Measurements from ENCODE around the gene STEAP1. TPM values are rescaled to one million over a fixed set of nuclear protein-coding genes. Genes with fewer than 3 reads are reported as not detected.
A peak's percentile ranks its signal among the peaks of the same experiment; 100 is the strongest.
"Not testable (repeated sequence)": the region's sequence is repeated elsewhere in the genome, so short reads cannot be mapped to it uniquely, and the experiment has no call there.

The STEAP1 gene
- 1 to 10 TPM; 2.0 to 2.4 TPM for total RNA-seq

DNA sequence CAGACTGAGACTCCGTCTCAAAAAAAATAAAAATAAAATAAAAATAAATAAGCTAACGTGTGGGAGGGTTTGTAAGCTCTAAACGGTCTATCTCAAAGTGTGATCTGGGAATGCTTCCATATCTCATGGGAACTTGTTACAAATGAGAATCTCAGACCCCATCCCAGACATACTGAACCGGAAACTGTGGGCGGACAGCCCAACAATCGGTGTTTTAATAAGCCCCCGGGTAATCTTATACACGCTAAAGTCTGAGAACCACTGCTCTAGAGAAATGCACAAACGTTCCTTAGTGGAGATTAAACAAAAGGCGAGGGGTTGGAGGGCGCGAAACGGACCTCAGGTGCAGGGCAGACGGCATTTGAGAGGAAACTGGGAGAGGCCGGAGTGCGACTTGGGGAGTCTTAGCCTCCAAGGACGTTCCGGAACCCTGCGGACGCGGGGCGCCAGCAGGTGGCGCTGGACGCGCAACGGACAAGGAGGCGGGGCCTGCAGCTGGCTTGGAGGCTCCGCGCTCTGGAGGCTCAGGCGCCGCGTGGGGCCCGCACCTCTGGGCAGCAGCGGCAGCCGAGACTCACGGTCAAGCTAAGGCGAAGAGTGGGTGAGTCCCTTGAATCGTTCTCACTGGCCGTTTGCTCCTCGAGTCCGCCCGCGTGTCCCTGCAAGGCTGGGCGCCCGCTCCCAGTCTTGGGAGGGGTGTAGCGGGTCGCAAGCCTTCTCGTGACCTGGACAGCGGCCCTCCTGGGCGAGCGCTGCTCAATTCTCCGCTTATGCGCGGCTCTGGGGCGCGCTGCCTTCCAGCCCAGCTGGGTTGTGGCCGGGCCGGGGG, at the start of gene STEAP1:
TSS of gene STEAP1 (plus strand) at position 527 of the 829 bp plus-strand sequence. CDS start 5,320 bp downstream, outside the sequence.
- not testable (repeated sequence) for H3K9me3 Mint-ChIP-seq, H3K4me1 Mint-ChIP-seq, H3K27ac Mint-ChIP-seq, H3K36me3 Mint-ChIP-seq
- H3K27me3 Mint-ChIP-seq, result peaks cover 49% of the 10 kb centered on the region
- peak; percentile 87 for DNase-seq
- peak within 1 kb of the TSS; percentile 70 for H3K4me3 Mint-ChIP-seq

- not testable (repeated sequence) for H3K9me3 Mint-ChIP-seq, H3K4me1 Mint-ChIP-seq, DNase-seq, H3K36me3 Mint-ChIP-seq, H3K27ac Mint-ChIP-seq, H3K4me3 Mint-ChIP-seq
- H3K27me3 Mint-ChIP-seq, result peaks cover 27% of the 10 kb centered on the region
These were observed 39.3 kb upstream of the STEAP1 start for GRCh38 chr7:90114972-90115371.

DNA sequence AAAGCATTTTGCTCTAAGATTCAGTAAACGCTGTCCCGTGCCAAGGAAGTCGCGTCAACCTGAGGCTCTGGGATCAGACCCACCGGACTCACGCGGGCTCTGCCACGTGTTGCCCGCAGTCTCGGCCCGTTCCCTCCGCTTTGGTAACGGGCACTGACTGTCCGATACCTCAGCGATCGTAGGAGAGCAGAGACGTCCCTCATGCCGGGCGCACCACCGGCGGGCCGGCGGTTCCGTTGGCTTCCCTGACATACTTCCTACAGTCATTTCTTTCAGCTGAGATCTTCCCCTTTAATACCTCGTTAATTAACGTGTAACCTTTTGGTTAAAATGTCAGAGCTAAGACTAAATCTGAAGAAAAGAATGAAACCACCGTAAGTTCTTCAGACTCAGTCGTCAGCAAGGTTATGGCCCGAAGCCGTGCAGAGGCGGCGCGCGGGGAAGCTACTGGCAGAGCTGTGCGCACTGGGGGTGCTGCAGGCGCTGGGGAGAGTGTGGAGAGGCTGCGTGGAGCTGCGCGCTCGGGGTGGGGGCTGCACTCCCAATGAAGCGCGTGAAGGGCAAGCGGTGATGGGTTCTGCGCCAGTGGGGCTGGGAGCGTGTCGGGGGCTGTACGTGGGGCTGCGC, 35.6 kb upstream of the STEAP1 start:
- not testable (repeated sequence) for H3K27ac Mint-ChIP-seq, H3K9me3 Mint-ChIP-seq, H3K4me1 Mint-ChIP-seq, H3K36me3 Mint-ChIP-seq
- Mint-ChIP-seq H3K4me3 (peak overlapping the region; percentile 68), H3K27me3 (peaks cover 35% of the 10 kb centered on the region)
- peak; percentile 13 for DNase-seq

DNA sequence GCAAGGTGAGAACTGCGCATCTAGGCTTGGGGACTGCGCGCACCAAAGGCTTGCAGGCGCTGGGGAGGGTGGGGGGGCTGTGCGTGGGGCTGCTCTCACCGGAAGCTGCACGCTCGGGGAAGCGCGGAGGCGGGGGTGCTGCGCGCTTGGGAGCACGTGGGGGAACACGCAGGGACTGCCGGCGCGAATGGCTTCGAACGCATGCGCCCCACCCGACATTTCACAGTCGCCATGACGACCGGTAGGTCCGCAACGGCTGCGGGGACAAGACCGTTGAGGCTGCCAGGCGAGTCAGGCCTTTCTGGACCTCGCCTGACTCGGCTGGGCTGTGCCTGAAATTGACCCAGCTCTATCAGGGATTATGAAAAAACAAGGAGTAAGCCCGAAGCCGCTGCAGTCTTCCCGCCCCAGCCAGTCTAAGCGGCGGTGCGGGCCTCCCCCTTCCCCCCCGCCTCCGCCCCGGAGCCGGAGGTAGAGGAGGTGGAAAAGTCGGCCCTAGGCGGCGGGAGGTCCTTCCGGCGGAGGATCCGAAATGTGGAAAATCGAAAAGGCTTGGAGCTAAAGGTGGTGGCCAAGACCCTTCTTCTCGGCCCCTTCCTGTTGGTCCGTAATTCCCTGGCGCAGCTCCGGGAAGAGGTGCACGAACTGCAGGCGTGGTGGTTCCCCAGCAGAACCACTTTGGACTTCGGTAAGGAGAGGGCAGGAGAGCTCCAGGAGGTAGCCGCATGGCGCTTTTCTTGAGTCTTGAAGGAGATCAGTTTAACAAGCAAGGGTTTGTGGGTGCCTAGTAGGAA, 34.9 kb upstream of the STEAP1 start:
- no peak overlapping the region for H3K27ac Mint-ChIP-seq
- peaks cover 35% of the 10 kb centered on the region for H3K27me3 Mint-ChIP-seq
- peaks cover 6% of the 10 kb centered on the region for H3K4me1 Mint-ChIP-seq
- peak; percentile 29 for DNase-seq
- peak overlapping the region; percentile 68 for H3K4me3 Mint-ChIP-seq
- H3K9me3 Mint-ChIP-seq, result no peaks in the 10 kb centered on the region
- no peaks in the 10 kb centered on the region for H3K36me3 Mint-ChIP-seq

DNA sequence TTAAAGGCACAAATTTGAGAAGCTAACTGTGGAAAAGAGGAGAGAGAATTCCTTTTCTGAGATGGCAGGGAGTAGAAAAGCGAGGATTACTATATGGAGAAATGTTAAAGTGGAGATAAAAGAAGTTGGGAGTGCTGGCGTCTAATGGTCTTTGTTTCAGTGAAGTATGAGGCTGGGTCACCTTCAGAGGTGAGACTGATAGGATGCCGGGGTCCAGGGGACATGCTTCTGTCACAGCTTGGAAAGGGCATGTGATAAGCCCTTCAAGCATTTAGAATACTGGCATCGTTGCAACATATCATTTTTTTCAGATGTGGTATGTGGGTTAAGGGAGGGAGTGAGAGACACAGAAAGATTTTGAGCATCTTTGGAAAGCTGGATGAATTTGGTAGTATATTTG, 34.1 kb upstream of the STEAP1 start:
- H3K27ac Mint-ChIP-seq, H3K4me1 Mint-ChIP-seq, DNase-seq, H3K36me3 Mint-ChIP-seq, H3K9me3 Mint-ChIP-seq: not testable (repeated sequence)
- H3K4me3 Mint-ChIP-seq, result peak overlapping the region; percentile 5
- peaks cover 35% of the 10 kb centered on the region for H3K27me3 Mint-ChIP-seq

GRCh38 chr7:90131746-90132145, 22.5 kb upstream of the STEAP1 start:
- DNase-seq, H3K36me3 Mint-ChIP-seq, H3K4me3 Mint-ChIP-seq, H3K4me1 Mint-ChIP-seq, H3K27ac Mint-ChIP-seq, H3K9me3 Mint-ChIP-seq: not testable (repeated sequence)
- peaks cover 20% of the 10 kb centered on the region for H3K27me3 Mint-ChIP-seq

DNA sequence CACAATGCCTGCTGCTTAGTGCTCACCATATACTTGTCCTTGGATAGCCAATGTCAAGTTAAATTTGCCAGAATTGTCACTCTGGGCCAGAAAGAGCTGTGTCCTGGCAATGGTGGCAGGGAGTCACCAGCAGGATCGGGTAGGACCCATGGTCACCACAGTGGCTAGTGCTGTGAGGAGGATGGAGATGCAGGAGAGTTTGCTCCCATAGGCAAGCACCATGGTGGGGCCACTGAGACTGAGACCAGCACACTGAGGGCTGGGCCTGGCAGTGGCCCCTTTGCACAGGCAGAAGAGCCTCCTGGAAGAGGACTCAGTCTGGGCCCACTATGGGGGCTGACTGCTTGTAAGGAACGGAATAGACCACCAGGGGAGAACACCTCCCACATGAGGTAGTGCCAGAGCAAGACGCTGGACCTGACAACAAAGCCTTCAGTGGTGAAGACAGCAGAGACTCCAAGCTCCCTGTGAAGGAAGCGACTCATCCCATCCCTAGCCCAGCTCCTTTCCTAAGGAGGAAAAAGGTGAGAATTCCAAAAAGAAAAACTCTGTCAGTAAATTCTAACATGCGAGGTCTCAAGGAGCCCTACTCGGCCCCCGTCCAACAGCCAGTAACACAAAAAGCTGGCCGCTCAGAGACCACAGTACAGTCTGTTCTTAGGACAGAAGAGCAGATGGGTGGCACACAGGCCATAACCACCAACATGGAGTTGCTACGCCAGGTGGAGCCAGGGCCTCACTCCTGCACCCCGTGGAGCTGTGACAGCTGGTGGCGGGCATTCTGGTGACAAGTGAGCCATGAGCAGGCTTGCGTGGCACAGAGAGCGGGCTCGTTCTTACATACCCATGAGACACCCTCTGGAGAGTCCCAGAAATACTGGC, 6.9 kb upstream of the STEAP1 start:
- DNase-seq, H3K4me3 Mint-ChIP-seq, H3K27ac Mint-ChIP-seq, H3K36me3 Mint-ChIP-seq, H3K4me1 Mint-ChIP-seq, H3K9me3 Mint-ChIP-seq, H3K27me3 Mint-ChIP-seq: not testable (repeated sequence)

GRCh38 chr7:90149428-90149827, 4.8 kb upstream of the STEAP1 start:
- peak; percentile 3 for DNase-seq
- H3K36me3 Mint-ChIP-seq, H3K4me3 Mint-ChIP-seq, H3K27ac Mint-ChIP-seq, H3K9me3 Mint-ChIP-seq, H3K4me1 Mint-ChIP-seq: not testable (repeated sequence)
- peaks cover 19% of the 10 kb centered on the region for H3K27me3 Mint-ChIP-seq

DNA sequence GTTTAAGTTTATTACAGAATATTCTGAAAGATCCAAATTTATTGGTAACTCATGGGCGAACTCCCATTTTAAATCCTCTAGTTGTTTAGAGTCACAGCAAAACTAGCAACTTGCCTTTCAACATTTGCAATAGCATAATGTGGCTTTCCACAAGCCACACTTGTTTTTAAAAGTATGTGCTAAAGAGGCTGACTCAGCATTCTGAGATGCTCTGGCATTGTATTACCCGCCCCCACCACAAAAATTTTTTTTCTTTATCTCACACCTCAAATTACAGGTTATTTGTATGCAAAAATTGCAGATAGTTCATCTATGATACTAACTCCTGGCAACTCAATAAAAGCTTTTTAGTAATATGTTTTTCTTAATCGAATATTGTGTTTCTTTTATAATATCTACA, 2.4 kb upstream of the STEAP1 start:
- H3K4me1 Mint-ChIP-seq, H3K9me3 Mint-ChIP-seq: not testable (repeated sequence)

DNA sequence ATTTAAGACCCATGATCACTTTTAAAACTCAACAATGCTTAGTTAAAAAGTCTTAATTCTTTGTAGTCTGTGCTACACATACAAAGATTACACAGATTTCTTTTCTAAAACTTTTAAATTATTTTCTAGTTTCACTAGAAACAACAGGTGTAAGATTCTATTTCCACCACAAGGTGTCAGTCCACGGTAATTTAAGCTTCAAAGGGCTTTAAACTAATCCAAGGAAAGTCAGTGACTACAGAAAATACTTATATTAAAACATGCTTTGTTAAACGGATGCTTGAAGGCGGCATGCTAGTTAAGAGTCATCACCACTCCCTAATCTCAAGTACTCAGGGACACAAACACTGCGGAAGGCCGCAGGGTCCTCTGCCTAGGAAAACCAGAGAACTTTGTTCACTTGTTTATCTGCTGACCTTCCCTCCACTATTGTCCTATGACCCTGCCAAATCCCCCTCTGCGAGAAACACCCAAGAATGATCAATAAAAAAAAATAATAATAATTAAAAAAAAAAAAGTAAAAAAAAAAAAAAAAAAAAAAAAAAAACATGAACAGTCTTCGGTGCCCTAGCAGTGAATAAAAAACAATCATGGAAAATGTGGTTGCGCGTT, 1.5 kb upstream of the STEAP1 start:
- peaks cover 49% of the 10 kb centered on the region for H3K27me3 Mint-ChIP-seq
- DNase-seq, result not testable (repeated sequence)

More for the DNA sequence above, 2.4 kb upstream of the STEAP1 start:
- not testable (repeated sequence) for H3K36me3 Mint-ChIP-seq, DNase-seq, H3K27ac Mint-ChIP-seq, H3K4me3 Mint-ChIP-seq
- H3K27me3 Mint-ChIP-seq, result peaks cover 42% of the 10 kb centered on the region

DNA sequence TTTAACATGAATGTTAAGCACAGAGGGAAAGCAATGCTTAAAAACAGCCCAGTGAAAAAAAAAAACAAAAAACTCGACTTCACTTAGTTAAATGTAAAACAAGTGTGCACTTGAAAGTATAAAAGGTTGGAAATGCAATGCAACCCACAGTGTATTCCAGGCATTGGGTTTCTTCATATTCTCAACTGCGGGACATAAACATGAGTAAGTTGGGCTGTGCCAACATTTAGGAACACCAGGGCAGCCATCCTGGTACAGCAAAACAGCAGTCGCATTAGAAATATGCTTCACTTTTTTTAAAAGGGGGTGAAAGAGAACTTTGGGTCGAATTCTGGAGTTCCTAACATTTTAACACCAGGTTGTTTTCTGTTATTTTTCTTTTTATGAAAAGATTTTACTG, 937 bp downstream of the STEAP1 start:
- H3K36me3 Mint-ChIP-seq, result no peaks in the 10 kb centered on the region
- peak overlapping the region; percentile 59 for H3K4me3 Mint-ChIP-seq
- H3K4me1 Mint-ChIP-seq, result peaks cover 3% of the 10 kb centered on the region
- H3K27ac Mint-ChIP-seq, result no peak overlapping the region
- no peak for DNase-seq
- peaks cover 49% of the 10 kb centered on the region for H3K27me3 Mint-ChIP-seq
- H3K9me3 Mint-ChIP-seq, result no peaks in the 10 kb centered on the region

More for the DNA sequence above, 1.5 kb upstream of the STEAP1 start:
- H3K9me3 Mint-ChIP-seq, H3K4me1 Mint-ChIP-seq, H3K36me3 Mint-ChIP-seq, H3K27ac Mint-ChIP-seq, H3K4me3 Mint-ChIP-seq: not testable (repeated sequence)

DNA sequence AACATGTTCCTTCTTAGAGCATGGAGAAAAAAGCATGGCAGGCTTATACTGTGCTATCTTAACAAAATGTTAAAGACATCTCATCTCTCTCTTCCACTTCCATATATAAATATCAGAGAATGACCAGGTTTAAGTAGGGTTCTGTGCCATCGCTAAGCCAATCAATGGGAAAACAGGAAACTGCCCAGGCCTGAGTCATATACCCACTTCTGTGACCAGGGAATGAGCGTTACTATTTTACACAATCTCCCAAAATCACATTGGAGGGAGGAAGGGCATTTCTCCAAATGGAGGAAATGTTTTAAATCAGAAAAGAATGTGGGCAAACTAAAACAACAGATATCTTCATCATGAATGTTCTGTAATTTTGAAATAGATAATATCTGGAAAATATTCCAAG, 3.1 kb downstream of the STEAP1 start:
- H3K9me3 Mint-ChIP-seq, H3K27ac Mint-ChIP-seq, H3K4me1 Mint-ChIP-seq, H3K4me3 Mint-ChIP-seq, DNase-seq, H3K36me3 Mint-ChIP-seq: not testable (repeated sequence)
- peaks cover 47% of the 10 kb centered on the region for H3K27me3 Mint-ChIP-seq

GRCh38 chr7:90157761-90158350, 3.6 kb downstream of the STEAP1 start:
- not testable (repeated sequence) for H3K27ac Mint-ChIP-seq, H3K9me3 Mint-ChIP-seq, DNase-seq, H3K4me1 Mint-ChIP-seq, H3K36me3 Mint-ChIP-seq, H3K4me3 Mint-ChIP-seq
- peaks cover 47% of the 10 kb centered on the region for H3K27me3 Mint-ChIP-seq

GRCh38 chr7:90163534-90163933, 9.3 kb downstream of the STEAP1 start:
- no peaks in the 10 kb centered on the region for H3K36me3 Mint-ChIP-seq

More at GRCh38 chr7:90163534-90163933, 9.3 kb downstream of the STEAP1 start:
- Mint-ChIP-seq H3K27me3 (peaks cover 28% of the 10 kb centered on the region), H3K4me3 (no peak overlapping the region), H3K4me1 (no peaks in the 10 kb centered on the region), H3K9me3 (no peaks in the 10 kb centered on the region), H3K27ac (no peak overlapping the region)
- DNase-seq, result no peak
